GM23338 (cell line): ENCODE measurements around the gene PRSS36. TPM values are rescaled to one million over a fixed set of nuclear protein-coding genes. Genes with fewer than 3 reads are reported as not detected.

ENCODE experiments used
- ATAC-seq: fragments of 200-7000 bp; cut with Tn5 transposase; 3 replicates; pipeline ENCODE4 v1.9.1; 2020
- DNase-seq: peaks from one replicate; pipeline ENCODE4 v3.0.0-alpha.2; 2015; ENCODE audit warnings: low spot score
- H2AFZ ChIP-seq: fragments of 200-600 bp; sonication (generic); 2 replicates; pipeline ENCODE4 v1.8.0; 2016; ENCODE audit warnings: antibody characterized with exemption, mild to moderate bottlenecking, moderate library complexity
- H3F3A ChIP-seq: fragments of 200-600 bp; sonication (generic); replicated peaks from 2 replicates; pipeline ENCODE4 v1.8.0; 2017; ENCODE audit warnings: antibody characterized with exemption, mixed run types, low read depth
- H3K27ac ChIP-seq: fragments of 200-600 bp; sonication (generic); 2 replicates; pipeline ENCODE4 v1.6.1; 2016; ENCODE audit warnings: low read depth
- H3K27me3 ChIP-seq: fragments of 200-600 bp; sonication (generic); 2 replicates; pipeline ENCODE4 v1.8.0; 2016; ENCODE audit warnings: mild to moderate bottlenecking, mixed run types, moderate library complexity; ENCODE audit not compliant: insufficient read depth
- H3K36me3 ChIP-seq: fragments of 200-600 bp; sonication (generic); 2 replicates; pipeline ENCODE4 v1.8.0; 2016; ENCODE audit warnings: mild to moderate bottlenecking; ENCODE audit not compliant: insufficient read depth
- H3K4me1 ChIP-seq: fragments of 200-600 bp; sonication (generic); 2 replicates; pipeline ENCODE4 v1.8.0; 2016; ENCODE audit warnings: mild to moderate bottlenecking, moderate library complexity; ENCODE audit not compliant: insufficient read depth
- H3K4me2 ChIP-seq: fragments of 200-600 bp; sonication (generic); 2 replicates; pipeline ENCODE4 v1.7.1; 2017; ENCODE audit warnings: mixed run types
- H3K4me3 ChIP-seq: fragments of 200-600 bp; sonication (generic); 2 replicates; pipeline ENCODE4 v1.6.1; 2016; ENCODE audit warnings: mixed run types
- H3K79me2 ChIP-seq: fragments of 200-600 bp; sonication (generic); replicated peaks from 2 replicates; pipeline ENCODE4 v1.8.0; 2017; ENCODE audit warnings: mild to moderate bottlenecking; ENCODE audit not compliant: insufficient read depth
- H3K9me2 ChIP-seq: fragments of 200-600 bp; sonication (generic); 2 replicates; pipeline ENCODE4 v1.8.0; 2017; ENCODE audit not compliant: insufficient read depth
- H4K20me1 ChIP-seq: fragments of 200-600 bp; sonication (generic); replicated peaks from 2 replicates; pipeline ENCODE4 v1.8.0; 2017; ENCODE audit warnings: mild to moderate bottlenecking; ENCODE audit not compliant: insufficient read depth
- H3K27ac Mint-ChIP-seq: 2 replicates; pipeline ENCODE4 v1.8.0; 2020; ENCODE audit warnings: inconsistent platforms, mild to moderate bottlenecking, moderate library complexity, mixed read lengths
- H3K27me3 Mint-ChIP-seq: 3 replicates; pipeline ENCODE4 v1.8.0; 2022; ENCODE audit warnings: low read depth, mild to moderate bottlenecking, moderate library complexity, mixed read lengths, inconsistent platforms; ENCODE audit not compliant: insufficient read depth, poor library complexity
- H3K36me3 Mint-ChIP-seq: 3 replicates; pipeline ENCODE4 v1.8.0; 2021; ENCODE audit warnings: low read depth, mild to moderate bottlenecking, inconsistent platforms, moderate library complexity, mixed read lengths
- H3K4me1 Mint-ChIP-seq: 3 replicates; pipeline ENCODE4 v1.8.0; 2020; ENCODE audit warnings: mild to moderate bottlenecking, inconsistent platforms, mixed read lengths
- H3K4me3 Mint-ChIP-seq: 3 replicates; pipeline ENCODE4 v1.8.0; 2021; ENCODE audit warnings: moderate library complexity, mild to moderate bottlenecking, inconsistent platforms, mixed read lengths
- H3K9me3 Mint-ChIP-seq: 3 replicates; pipeline ENCODE4 v1.8.0; 2020; ENCODE audit warnings: moderate library complexity, mild to moderate bottlenecking, inconsistent platforms, mixed read lengths
- CTCF ChIP-seq, 2 experiments: fragments of 200-600 bp in 1 of 2; sonication (generic) in 1 of 2; conservative IDR thresholded peaks; 2 replicates each; pipeline versions ENCODE4 v1.5.1 to v1.6.1; 2016 to 2017; ENCODE audit warnings: antibody characterized with exemption in 2 of 2, low read depth in 2 of 2, mild to moderate bottlenecking in 2 of 2, moderate library complexity in 1 of 2
- ETS1 ChIP-seq: IDR thresholded peaks from 2 replicates; pipeline ENCODE4 v1.6.1; 2016; ENCODE audit warnings: antibody characterized with exemption
- EZH2 ChIP-seq: fragments of 200-600 bp; sonication (generic); IDR thresholded peaks from one replicate; pipeline ENCODE4 v1.8.0; 2017; ENCODE audit warnings: antibody characterized with exemption, mild to moderate bottlenecking, low read depth; ENCODE audit not compliant: unreplicated experiment
- NANOG ChIP-seq: IDR thresholded peaks from 2 replicates; pipeline ENCODE4 v1.6.1; 2016; ENCODE audit warnings: antibody characterized with exemption, borderline replicate concordance
- POLR2AphosphoS5 ChIP-seq: IDR thresholded peaks from 2 replicates; pipeline ENCODE4 v1.6.1; 2016; ENCODE audit warnings: antibody characterized with exemption, low read depth
- REST ChIP-seq: IDR thresholded peaks from one replicate; pipeline ENCODE4 v1.6.1; 2018; ENCODE audit warnings: antibody characterized with exemption; ENCODE audit not compliant: unreplicated experiment
- ZNF114 ChIP-seq: fragments of 250-450 bp; sonication (Bioruptor Pico); IDR thresholded peaks from 2 replicates; pipeline ENCODE4 v1.5.0; 2020; ENCODE audit warnings: mild to moderate bottlenecking, moderate library complexity
- ZNF331 ChIP-seq: fragments of 250-450 bp; sonication (Bioruptor Pico); IDR thresholded peaks from 2 replicates; pipeline ENCODE4 v1.5.0; 2020; ENCODE audit warnings: low read depth, mild to moderate bottlenecking, moderate library complexity
- polyA plus RNA-seq: library from polyadenylated mRNA; unstranded; fragments of >200 nt; fragmentation: Nextera tagmentation; extraction: Ambion mirVana; gene quantifications from 2 replicates; pipeline ENCODE4 v1.2.1, GENCODE V29; 2016
- total RNA-seq: library from RNA; depleted of rRNA; stranded (reverse); fragments of >200 nt; shearing (Covaris generic); gene quantifications from 2 replicates; pipeline ENCODE4 v1.2.3, GENCODE V29; 2014
- TF ChIP-seq, protein P1 (sequence below): fragments of 250-450 bp; sonication (Bioruptor Pico); IDR thresholded peaks from 2 replicates; pipeline ENCODE4 v1.5.0; 2020; ENCODE audit warnings: mild to moderate bottlenecking, moderate library complexity

PRSS36 gene
- total and polyA plus RNA-seq, 2 experiments from 2014 or later = 0.91 to 1.4 TPM

- TF ChIP-seq REST = no peak
- TF ChIP-seq CTCF (conservative IDR thresholded peaks at IDR 0.05; ENCODE audit: low read depth in 2 of 2) = no peak
These were observed 24.0 kb downstream of the PRSS36 start (continued) for GRCh38 chr16:31125844-31126243.

- Histone ChIP-seq H3K4me3 (no peak overlapping the region), H3K79me2 (peaks cover 21% of the 10 kb centered on the region), H3K36me3 (peaks cover 32% of the 10 kb centered on the region), H4K20me1 (peaks cover 10% of the 10 kb centered on the region), H2AFZ (no peak overlapping the region), H3F3A (peaks cover 11% of the 10 kb centered on the region; the same call in 1 of the 2 replicates), H3K4me1 (peaks cover 7% of the 10 kb centered on the region), H3K9me2 (no peaks in the 10 kb centered on the region), H3K27me3 (no peaks in the 10 kb centered on the region), H3K27ac (no peak overlapping the region), H3K4me2 (no peak overlapping the region)
- DNase-seq = no peak
- Mint-ChIP-seq H3K9me3 (peaks cover 2% of the 10 kb centered on the region; the same call in 1 of the 3 replicates), H3K4me1 (peaks cover 8% of the 10 kb centered on the region), H3K27ac (no peak overlapping the region), H3K27me3 (peaks cover 14% of the 10 kb centered on the region), H3K36me3 (peaks cover 60% of the 10 kb centered on the region), H3K4me3 (no peak overlapping the region)
- ATAC-seq = no peak
- TF ChIP-seq, protein P1, sequence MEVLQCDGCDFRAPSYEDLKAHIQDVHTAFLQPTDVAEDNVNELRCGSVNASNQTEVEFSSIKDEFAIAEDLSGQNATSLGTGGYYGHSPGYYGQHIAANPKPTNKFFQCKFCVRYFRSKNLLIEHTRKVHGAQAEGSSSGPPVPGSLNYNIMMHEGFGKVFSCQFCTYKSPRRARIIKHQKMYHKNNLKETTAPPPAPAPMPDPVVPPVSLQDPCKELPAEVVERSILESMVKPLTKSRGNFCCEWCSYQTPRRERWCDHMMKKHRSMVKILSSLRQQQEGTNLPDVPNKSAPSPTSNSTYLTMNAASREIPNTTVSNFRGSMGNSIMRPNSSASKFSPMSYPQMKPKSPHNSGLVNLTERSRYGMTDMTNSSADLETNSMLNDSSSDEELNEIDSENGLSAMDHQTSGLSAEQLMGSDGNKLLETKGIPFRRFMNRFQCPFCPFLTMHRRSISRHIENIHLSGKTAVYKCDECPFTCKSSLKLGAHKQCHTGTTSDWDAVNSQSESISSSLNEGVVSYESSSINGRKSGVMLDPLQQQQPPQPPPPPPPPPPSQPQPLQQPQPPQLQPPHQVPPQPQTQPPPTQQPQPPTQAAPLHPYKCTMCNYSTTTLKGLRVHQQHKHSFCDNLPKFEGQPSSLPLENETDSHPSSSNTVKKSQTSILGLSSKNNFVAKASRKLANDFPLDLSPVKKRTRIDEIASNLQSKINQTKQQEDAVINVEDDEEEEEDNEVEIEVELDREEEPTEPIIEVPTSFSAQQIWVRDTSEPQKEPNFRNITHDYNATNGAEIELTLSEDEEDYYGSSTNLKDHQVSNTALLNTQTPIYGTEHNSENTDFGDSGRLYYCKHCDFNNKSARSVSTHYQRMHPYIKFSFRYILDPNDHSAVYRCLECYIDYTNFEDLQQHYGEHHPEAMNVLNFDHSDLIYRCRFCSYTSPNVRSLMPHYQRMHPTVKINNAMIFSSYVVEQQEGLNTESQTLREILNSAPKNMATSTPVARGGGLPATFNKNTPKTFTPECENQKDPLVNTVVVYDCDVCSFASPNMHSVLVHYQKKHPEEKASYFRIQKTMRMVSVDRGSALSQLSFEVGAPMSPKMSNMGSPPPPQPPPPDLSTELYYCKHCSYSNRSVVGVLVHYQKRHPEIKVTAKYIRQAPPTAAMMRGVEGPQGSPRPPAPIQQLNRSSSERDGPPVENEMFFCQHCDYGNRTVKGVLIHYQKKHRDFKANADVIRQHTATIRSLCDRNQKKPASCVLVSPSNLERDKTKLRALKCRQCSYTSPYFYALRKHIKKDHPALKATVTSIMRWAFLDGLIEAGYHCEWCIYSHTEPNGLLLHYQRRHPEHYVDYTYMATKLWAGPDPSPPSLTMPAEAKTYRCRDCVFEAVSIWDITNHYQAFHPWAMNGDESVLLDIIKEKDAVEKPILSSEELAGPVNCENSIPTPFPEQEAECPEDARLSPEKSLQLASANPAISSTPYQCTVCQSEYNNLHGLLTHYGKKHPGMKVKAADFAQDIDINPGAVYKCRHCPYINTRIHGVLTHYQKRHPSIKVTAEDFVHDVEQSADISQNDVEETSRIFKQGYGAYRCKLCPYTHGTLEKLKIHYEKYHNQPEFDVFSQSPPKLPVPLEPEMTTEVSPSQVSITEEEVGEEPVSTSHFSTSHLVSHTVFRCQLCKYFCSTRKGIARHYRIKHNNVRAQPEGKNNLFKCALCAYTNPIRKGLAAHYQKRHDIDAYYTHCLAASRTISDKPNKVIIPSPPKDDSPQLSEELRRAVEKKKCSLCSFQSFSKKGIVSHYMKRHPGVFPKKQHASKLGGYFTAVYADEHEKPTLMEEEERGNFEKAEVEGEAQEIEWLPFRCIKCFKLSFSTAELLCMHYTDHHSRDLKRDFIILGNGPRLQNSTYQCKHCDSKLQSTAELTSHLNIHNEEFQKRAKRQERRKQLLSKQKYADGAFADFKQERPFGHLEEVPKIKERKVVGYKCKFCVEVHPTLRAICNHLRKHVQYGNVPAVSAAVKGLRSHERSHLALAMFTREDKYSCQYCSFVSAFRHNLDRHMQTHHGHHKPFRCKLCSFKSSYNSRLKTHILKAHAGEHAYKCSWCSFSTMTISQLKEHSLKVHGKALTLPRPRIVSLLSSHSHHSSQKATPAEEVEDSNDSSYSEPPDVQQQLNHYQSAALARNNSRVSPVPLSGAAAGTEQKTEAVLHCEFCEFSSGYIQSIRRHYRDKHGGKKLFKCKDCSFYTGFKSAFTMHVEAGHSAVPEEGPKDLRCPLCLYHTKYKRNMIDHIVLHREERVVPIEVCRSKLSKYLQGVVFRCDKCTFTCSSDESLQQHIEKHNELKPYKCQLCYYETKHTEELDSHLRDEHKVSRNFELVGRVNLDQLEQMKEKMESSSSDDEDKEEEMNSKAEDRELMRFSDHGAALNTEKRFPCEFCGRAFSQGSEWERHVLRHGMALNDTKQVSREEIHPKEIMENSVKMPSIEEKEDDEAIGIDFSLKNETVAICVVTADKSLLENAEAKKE = no peak
- no peak for TF ChIP-seq ETS1
- no peak for TF ChIP-seq NANOG
- TF ChIP-seq EZH2 = no peak
- no peak for TF ChIP-seq ZNF331 (CRISPR knock-in tag)
- no peak for TF ChIP-seq ZNF114 (CRISPR knock-in tag)
- no peak for TF ChIP-seq POLR2AphosphoS5
- no peak for TF ChIP-seq REST
These were observed 29.7 kb downstream of the PRSS36 start for GRCh38 chr16:31120129-31120528.
